ENCODE measurements around the gene STAG3.
"Not testable (repeated sequence)": the region's sequence is repeated elsewhere in the genome, so short reads cannot be mapped to it uniquely, and the experiment has no call there.

STAG3 gene, protein sequence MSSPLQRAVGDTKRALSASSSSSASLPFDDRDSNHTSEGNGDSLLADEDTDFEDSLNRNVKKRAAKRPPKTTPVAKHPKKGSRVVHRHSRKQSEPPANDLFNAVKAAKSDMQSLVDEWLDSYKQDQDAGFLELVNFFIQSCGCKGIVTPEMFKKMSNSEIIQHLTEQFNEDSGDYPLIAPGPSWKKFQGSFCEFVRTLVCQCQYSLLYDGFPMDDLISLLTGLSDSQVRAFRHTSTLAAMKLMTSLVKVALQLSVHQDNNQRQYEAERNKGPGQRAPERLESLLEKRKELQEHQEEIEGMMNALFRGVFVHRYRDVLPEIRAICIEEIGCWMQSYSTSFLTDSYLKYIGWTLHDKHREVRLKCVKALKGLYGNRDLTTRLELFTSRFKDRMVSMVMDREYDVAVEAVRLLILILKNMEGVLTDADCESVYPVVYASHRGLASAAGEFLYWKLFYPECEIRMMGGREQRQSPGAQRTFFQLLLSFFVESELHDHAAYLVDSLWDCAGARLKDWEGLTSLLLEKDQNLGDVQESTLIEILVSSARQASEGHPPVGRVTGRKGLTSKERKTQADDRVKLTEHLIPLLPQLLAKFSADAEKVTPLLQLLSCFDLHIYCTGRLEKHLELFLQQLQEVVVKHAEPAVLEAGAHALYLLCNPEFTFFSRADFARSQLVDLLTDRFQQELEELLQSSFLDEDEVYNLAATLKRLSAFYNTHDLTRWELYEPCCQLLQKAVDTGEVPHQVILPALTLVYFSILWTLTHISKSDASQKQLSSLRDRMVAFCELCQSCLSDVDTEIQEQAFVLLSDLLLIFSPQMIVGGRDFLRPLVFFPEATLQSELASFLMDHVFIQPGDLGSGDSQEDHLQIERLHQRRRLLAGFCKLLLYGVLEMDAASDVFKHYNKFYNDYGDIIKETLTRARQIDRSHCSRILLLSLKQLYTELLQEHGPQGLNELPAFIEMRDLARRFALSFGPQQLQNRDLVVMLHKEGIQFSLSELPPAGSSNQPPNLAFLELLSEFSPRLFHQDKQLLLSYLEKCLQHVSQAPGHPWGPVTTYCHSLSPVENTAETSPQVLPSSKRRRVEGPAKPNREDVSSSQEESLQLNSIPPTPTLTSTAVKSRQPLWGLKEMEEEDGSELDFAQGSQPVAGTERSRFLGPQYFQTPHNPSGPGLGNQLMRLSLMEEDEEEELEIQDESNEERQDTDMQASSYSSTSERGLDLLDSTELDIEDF

GRCh38 chr7:100177045-100178001 lies at the start of gene STAG3, which contains the start of gene GPC2:
Gene STAG3 (plus strand): TSS chr7:100177918. CDS start chr7:100180557, 2,639 bp downstream.
Gene GPC2 (minus strand): TSS chr7:100177381. CDS start chr7:100177199, 182 bp downstream.
- DNase-seq, result peak; percentile 96

- DNase-seq, result no peak
Observed at GRCh38 chr7:100128637-100128963, 49.1 kb upstream of the STAG3 start.

DNA sequence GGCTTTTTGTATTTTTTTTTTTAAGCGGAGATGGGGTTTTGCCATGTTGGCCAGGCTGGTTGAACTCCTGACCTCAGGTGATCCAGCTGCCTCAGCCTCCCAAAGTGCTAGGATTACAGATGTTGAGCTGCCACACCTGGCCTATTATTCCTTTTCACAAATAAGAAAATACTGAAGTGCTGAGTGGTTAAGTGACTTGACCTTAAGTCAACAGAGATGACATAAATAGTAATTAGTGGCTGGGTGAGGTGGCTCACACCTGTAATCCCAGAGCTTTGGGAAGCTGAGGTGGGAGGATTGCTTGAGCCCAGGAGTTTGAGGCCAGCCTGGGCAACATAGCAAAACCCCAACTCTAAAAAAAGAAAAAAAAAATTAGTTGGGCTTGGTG lies 47.5 kb upstream of the STAG3 start:
- DNase-seq, result not testable (repeated sequence)

GRCh38 chr7:100130608-100131453 lies 46.9 kb upstream of the STAG3 start:
- peak; percentile 20 for DNase-seq

GRCh38 chr7:100132126-100132525 lies 45.6 kb upstream of the STAG3 start:
- no peak for DNase-seq

DNA sequence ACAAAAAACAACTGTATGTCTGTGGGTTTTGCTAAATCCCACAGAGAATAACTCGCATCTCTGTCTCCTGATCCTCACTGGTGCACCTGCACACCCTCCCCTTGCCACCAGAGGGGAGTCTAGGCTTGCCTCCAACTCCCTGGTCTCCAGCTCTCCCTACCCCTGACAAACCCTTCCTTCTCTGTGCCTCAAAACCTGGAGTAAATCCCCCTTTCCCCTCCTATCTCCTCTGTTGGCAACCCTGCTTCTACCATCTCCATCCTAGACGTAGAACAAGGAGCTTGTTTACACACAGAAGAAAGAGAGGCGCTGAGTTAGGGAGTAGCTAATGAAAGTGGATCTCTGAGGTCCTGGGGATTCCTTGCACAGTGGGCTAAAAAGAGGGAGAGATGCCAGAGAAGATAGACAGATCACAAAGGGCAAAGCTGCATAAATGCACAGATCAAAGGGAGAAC lies 45.0 kb upstream of the STAG3 start:
- peak; percentile 52 for DNase-seq

- no peak for DNase-seq
Observed at GRCh38 chr7:100137851-100138760, 39.6 kb upstream of the STAG3 start.

DNA sequence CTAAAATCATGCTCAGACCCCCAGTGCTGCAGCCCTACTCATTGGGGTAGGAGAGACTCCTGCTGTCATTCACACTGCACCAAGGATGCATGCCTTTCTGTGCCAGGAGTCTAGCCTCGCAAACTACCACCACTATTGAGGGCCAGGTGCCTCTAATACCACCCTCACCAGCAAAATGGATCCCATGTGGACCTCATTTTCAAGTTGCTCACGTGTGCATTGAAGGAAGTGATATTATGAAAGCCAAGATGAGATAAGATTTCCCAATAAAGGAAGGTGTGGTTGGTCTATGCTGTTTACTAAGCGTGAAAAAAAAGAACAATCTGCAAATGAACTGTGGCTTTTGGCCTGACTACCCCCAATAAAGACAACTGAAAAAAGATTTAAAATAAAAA lies 36.2 kb upstream of the STAG3 start:
- DNase-seq, result peak; percentile 45

DNA sequence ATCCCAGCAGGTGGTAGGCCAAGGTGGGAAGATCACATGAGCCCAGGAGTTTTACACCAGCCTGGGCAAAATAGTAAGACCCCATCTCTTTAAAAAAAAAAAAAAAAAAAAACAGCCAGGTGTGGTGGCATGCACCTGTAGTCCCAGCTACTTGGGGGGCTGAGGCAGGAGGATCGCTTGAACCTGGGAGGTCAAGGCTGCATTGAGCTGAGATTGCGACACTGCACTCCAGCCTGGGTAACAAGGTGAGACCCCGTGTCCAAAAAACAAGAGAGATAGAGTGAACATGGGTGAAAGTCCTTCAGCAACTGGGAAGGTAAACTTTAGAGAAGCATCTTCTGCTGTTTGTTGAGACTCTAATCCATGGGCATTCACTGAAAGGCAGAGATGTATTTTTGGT lies 35.3 kb upstream of the STAG3 start:
- no peak for DNase-seq

GRCh38 chr7:100146350-100146749 lies 31.4 kb upstream of the STAG3 start:
- DNase-seq, result peak; percentile 37

DNA sequence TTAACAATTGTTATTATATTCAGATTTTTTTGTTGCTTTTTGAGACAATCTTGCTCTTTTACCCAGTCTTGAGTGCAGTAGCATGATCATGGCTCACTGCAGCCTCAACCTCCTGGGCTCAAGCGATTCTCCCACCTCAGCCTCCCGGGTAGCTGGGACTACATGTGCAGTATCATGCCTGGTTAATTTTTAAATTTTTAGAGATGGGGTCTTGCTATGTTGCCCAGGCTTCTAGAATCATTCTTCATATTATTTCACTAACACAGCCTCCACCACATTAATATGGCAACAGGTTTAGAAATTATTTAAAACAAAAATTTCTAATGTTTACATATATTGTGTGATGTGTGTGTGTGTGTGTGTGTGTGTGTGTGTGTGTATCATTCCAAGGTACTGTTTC lies 30.4 kb upstream of the STAG3 start:
- no peak for DNase-seq

- no peak for DNase-seq
Observed at GRCh38 chr7:100148225-100148558, 29.5 kb upstream of the STAG3 start.

DNA sequence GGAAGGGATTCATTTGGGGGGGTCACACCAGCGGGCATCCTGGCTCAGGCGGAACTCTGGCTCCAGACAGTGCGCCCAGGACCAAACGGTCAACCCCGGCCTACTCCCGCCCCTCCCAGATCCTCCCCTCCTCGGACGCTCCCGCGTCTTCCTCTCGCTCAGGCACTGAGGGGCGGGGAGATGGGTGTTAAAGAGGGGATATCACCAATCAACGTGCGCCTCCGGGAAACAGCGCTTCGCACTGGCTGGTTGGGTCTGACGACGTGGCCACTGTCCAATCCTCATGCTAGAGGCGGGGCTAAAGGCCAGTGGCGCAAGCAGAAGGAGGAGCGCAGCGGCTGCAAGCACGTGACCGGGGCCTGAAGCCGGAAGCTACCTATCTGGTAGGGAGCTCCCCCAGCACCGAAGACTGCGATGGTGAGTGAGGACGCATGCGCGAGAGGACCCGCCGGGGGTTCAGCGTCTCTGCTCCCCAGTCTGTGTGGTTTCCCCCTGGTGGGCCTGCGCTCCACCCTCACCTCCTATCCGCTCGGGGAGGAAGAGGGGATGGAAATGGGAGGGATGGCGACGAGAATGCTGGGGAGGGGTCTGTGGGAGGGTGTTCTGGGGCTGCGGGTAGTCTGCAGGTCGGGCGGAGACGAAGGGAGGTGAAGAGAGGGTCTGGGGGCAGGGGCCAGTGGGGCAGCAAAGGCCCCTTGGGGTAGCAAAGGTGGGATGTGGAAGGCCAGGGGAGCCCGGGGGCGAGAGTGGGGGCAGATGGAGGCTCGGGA lies 29.0 kb upstream of the STAG3 start, which contains the start of gene LAMTOR4:
Gene LAMTOR4 (plus strand): TSS at position 360 of the 770 bp plus-strand sequence. CDS start 55 bp downstream, at position 415.
- peak; percentile 99 for DNase-seq

DNA sequence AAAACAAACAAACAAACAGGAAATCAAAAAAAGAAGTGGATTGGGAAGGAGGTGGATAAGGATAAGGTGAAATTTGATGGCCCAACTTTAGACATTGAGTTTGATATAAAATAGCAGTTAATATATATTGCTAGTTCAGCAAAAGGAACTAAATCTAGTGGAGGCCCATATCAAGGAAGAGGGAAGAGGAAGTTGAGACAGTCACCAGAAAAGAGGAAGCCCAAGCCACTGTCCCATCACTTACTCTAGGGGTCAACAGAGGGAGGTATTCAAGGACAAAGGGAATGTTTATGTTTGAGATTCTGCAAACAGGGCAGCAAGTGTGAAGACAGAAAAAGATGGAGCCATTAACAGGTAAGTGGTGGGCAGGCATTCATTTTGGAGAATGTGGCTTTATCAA lies 25.3 kb upstream of the STAG3 start:
- DNase-seq, result peak; percentile 86

DNA sequence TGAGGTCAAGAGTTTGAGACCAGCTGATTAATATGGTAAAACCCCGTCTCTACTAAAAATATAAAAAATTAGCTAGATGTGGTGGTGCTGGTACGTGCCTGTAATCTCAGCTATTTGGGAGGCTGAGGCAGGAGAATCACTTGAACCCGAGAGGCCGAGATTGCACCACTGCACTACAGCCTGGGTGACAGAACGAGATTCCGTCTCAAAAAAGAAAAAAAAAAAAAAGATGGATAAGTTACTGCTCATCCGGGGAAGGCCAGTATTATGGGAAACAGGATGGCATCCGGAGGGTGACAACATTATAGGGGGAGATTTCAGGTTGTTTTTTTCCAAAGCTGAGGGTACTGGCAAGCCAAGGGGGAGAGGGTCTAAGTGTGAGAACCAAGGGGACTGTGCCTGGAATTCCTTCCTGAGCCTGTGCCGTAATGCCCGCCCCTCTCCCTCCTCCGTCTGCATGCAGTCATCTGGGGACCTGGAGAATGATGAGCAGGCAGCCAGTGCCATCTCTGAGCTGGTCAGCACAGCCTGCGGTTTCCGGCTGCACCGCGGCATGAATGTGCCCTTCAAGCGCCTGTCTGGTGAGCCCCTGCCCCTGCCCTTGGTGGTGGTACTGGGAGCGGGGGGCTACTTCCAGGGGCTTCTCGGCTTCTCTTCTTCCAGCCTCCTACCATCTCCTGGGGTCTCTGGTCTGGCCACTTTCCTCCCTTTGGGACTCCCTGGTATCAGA lies 24.6 kb upstream of the STAG3 start:
- no peak for DNase-seq

GRCh38 chr7:100153708-100154535 lies 23.8 kb upstream of the STAG3 start:
- DNase-seq, result no peak

All from MV-4-11 (cell line).